GM10266 (cell line): ENCODE results near the gene UCN3.
A peak's percentile ranks its signal among the peaks of the same experiment; 100 is the strongest.
"Not testable (repeated sequence)": the region's sequence is repeated elsewhere in the genome, so short reads cannot be mapped to it uniquely, and the experiment has no call there.

Experiments
- DNase-seq: peaks from one replicate; pipeline ENCODE4 v3.0.0; 2012; ENCODE audit errors: extremely low spot score
- TF ChIP-seq, protein P1 (sequence below): IDR thresholded peaks from 2 replicates; pipeline ENCODE4 v1.5.1; 2012; ENCODE audit warnings: mild to moderate bottlenecking, low read depth; ENCODE audit not compliant: control insufficient read depth, insufficient read depth; ENCODE audit errors: missing control alignments

UCN3 gene

DNA sequence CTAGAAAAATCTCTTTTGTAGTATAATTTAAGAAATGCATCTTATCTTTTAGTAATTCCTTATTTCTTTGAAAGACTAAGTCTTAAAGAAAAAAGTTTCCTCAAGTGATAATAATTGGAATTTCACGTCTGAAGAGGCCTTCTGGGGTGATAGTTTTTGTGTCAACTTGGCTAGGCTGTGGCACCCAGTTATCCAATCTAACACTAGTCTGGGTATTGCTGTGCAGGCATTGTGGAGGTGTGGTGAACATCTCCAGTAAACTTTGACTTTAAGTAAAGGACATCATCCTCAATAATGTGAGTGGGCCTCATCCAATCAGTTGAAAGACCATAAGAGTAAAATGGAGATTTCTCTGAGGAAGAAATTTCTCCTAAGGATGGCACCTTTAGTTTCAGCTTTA, 42.2 kb downstream of the UCN3 start:
- TF ChIP-seq, protein P1, sequence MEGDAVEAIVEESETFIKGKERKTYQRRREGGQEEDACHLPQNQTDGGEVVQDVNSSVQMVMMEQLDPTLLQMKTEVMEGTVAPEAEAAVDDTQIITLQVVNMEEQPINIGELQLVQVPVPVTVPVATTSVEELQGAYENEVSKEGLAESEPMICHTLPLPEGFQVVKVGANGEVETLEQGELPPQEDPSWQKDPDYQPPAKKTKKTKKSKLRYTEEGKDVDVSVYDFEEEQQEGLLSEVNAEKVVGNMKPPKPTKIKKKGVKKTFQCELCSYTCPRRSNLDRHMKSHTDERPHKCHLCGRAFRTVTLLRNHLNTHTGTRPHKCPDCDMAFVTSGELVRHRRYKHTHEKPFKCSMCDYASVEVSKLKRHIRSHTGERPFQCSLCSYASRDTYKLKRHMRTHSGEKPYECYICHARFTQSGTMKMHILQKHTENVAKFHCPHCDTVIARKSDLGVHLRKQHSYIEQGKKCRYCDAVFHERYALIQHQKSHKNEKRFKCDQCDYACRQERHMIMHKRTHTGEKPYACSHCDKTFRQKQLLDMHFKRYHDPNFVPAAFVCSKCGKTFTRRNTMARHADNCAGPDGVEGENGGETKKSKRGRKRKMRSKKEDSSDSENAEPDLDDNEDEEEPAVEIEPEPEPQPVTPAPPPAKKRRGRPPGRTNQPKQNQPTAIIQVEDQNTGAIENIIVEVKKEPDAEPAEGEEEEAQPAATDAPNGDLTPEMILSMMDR = no peak
- no peak for DNase-seq

DNA sequence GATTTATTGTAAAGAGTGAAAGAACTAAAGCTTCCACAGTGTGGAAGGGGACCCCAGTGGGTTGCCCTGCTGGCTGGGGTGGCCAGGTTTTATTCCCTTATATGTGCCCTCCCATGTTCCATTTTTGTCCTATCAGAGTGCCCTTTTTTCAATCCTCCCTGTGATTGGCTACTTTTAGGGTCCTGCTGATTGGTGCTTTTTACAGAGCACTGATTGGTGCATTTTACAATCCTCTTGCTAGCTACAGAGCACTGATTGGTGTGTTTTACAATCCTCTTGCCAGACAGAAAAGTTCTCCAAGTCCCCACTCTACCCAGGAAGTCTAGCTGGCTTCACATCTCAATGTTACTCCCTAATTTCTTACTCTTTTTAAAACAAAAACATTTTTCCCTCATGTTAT, 46.0 kb downstream of the UCN3 start:
- DNase-seq = not testable (repeated sequence)

DNA sequence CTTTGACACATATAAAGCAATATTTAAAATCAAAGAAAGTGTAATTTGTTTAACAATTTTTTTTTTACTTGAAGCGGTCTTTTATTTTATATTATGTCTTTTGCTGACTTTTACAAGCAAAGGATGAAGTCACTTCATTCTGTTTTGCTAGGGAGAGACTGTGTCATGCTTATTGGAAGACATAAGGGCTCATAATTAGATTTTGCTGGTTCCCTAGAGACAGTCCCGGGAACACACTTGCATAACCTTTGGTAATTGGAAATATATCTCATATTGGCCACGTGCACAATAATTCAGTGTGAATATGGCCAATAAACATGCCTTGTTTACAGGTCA, 47.1 kb downstream of the UCN3 start:
- TF ChIP-seq, protein P1 = no peak
- no peak for DNase-seq

DNA sequence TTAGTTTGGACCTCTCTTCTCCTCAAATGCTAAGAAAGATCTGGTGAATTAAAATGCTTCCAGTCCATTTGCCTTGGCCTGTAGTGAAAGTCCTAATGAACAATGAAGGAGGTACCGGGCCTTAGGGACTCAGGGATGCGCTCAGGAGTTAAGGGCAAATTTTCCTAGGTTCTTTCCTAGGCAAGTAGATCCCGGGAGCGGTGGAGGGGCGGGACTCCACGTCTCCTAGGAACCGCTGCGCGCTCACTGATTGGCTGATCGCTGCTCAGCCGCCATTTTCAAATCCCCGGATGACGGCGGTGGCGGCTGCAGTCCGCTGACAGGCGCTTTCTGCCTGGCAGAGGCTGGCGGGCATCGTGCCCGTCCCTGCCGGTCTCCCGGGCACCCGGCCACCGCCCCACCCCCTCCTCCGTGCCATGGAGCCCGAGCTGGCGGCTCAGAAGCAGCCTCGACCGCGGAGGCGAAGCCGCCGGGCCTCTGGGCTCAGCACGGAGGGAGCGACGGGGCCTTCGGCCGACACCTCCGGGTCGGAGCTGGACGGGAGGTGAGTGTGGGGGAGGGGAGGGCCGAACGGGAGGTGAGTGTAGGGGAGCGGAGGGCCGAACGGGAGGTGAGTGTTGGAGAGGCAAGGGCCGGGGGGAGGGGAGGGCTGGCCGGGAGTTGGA, 47.6 kb downstream of the UCN3 start, which contains the start of gene NET1:
NET1 (plus strand) TSS at position 281 of the 665 bp plus-strand sequence; CDS start at position 417, 136 bp downstream.
- DNase-seq = peak; percentile 92
- TF ChIP-seq, protein P1 = no peak

DNA sequence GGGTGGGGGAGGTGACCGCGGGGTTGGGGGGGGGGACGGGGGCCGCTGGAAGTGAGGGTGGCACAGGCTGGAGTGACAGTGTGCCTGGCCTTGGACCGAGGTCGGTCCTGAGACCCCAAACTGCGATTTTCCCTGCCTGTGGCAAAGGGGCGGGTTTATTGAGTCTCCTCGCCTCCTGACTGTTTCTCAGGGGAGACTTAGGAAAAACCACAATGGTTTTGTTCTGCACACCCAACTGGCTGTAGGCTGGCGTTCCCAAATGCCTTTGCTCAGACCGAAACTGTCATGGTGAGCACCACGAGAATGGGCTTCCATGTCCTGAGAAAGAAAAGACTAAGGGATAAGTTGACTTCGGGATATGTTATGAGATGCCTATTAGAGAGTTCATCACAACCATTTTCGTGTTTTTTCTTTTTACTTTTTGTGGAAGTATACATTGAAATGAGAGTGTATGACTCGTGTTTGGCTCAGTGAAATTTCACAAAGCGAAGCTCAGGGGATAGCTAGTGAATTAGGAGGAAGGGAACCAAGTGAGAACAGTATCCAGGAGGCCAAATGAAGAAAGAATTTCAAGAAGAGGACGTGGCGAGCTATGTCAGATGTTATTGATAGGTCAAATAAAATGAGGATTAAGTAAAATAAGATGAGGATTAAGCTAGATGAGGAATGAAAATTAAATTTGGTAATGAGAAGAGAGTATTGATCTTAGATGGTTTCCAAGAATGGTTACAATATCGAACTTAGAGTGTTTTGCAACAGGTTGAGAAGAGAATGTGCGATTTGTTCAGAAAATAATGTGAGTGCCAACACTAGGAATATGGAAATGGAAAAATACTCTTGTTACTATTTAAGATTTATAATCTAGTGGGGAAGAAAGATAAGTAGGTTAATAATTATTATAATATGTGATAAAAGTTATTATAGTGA, 48.5 kb downstream of the UCN3 start:
- DNase-seq = peak; percentile 28
- TF ChIP-seq, protein P1 = no peak

DNA sequence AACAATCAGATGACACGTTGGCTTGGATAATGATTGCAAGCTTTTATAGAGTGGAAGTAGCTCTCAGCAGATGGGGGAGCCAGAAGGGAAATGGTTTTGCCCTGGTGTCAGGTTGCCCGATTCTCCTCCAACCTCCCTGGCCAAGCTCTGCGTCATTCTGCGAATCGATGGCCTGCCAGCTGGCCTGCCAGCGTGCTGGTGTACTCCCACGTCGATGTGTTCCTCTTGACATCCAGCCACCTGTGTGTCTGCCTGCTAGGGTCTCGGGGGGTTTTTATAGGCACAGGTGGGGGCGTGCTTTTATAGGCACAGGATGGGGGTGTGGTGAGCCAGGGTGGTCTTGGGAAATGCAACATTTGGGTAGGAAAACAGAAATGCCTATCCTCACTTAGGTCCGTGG, 52.2 kb downstream of the UCN3 start:
- DNase-seq = no peak
- TF ChIP-seq, protein P1 = no peak

DNA sequence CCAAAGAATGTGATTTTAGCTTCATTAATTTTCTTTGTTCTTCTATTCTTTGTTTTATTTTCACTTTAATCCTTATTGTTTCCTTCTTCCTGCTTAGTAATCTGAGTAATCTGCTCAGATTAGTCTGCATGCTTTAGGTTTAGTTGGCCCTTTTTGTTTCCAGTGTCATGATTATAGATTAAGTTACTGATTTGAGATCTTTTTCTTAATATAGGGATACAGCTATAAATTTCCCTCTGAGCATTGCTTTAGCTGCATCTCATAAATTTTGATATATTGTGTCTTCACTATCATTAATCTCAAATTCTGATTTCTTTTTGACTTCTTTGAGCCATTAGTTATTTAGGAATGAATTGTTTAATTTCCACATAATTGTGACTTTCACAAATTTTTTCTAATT, 53.8 kb downstream of the UCN3 start:
- DNase-seq = no peak

More for the DNA sequence above, 53.8 kb downstream of the UCN3 start:
- TF ChIP-seq, protein P1 = no peak
